D721Med (cell line): ENCODE data around the gene NCEH1.

Source experiments
- DNase-seq: peaks from one replicate; pipeline ENCODE4 v3.0.0; 2011; ENCODE audit warnings: low spot score; ENCODE audit not compliant: insufficient read length
- FAIRE-seq: peaks from 2 replicates; lab custom pipeline; 2011; peaks lifted over from hg19 to GRCh38; lab: Jason Lieb, UNC
- TF ChIP-seq, protein P1 (sequence below): IDR thresholded peaks from 2 replicates; pipeline ENCODE4 v1.5.1; 2012; ENCODE audit warnings: mild to moderate bottlenecking, control low read depth; ENCODE audit not compliant: insufficient read depth; ENCODE audit errors: missing control alignments

NCEH1 gene

DNA sequence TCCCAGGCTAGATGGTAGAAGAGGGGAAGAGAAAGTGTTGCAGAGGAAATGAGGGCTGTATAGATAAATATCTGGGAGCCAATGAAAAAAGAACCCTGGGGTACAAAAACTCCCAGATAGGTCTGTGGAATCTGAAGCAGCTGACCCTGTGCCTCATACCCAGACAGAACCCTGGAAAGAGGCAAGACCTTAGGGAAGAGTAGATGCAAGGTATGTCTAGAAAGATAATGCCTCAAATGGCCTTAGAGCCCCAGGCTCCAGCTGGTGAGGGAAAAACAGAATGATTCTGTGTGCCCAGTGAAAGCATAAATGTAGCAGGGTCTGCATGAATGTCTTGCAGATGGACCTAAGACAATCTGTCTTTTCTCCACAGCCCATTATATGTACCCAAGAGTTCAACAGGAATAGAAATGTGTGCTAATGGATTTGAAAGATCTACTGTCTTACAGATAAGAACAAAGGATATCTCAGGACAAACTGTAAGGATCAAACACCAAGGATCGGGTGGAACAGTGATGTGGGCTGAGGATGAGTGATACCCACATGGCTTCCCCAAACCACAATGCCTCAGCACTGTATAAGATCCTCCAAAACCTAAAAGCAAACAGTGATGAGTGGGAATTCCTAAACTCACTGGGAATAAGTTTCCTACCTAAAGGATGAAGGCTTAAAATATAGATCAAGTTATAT, 58.8 kb downstream of the NCEH1 start:
- FAIRE-seq = no peak
- DNase-seq = no peak
- TF ChIP-seq, protein P1, sequence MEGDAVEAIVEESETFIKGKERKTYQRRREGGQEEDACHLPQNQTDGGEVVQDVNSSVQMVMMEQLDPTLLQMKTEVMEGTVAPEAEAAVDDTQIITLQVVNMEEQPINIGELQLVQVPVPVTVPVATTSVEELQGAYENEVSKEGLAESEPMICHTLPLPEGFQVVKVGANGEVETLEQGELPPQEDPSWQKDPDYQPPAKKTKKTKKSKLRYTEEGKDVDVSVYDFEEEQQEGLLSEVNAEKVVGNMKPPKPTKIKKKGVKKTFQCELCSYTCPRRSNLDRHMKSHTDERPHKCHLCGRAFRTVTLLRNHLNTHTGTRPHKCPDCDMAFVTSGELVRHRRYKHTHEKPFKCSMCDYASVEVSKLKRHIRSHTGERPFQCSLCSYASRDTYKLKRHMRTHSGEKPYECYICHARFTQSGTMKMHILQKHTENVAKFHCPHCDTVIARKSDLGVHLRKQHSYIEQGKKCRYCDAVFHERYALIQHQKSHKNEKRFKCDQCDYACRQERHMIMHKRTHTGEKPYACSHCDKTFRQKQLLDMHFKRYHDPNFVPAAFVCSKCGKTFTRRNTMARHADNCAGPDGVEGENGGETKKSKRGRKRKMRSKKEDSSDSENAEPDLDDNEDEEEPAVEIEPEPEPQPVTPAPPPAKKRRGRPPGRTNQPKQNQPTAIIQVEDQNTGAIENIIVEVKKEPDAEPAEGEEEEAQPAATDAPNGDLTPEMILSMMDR = no peak

- TF ChIP-seq, protein P1 = no peak
- FAIRE-seq (no peak), DNase-seq (no peak)
These were observed 60.9 kb downstream of the NCEH1 start for GRCh38 chr3:172649987-172650386.

DNA sequence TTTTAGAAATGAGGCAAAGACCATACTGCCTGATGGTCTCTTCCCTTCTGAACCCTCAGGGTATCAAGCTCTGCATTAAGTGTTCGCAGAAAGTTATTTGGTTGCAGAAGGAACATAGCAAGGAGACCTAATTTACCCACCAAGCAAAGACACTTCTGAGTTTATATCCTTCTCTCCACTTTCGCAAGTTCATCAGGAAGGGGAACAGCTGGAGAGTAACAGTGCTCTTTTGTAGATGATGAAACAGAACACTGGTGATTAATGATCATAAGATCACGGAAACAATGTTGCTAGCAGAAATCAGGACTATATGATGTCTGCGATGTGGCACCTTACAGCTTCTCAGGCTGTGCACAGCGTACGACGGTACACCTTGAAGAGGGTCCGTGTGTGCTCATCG, 62.1 kb downstream of the NCEH1 start:
- TF ChIP-seq, protein P1 = no peak
- DNase-seq (no peak), FAIRE-seq (no peak)

DNA sequence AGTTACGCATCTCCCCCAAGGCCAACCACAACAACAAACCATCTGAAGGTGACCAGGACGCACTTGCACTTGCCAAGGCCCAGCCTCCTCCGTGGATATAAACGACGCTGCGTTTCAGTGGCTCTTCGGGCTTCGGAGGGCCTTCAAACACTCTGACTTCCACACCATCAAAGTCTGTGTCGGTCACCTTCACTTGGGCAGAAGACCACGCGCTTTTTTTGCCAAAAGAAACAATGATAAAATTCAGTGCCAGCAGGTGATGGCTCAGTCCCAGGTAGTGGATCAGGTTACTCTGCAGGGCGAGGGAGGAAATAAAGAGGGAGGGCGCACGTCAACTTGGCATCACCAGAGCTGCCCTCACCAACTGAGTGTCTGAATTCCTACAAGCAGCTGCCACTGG, 63.0 kb downstream of the NCEH1 start:
- no peak for DNase-seq
- no peak for FAIRE-seq

DNA sequence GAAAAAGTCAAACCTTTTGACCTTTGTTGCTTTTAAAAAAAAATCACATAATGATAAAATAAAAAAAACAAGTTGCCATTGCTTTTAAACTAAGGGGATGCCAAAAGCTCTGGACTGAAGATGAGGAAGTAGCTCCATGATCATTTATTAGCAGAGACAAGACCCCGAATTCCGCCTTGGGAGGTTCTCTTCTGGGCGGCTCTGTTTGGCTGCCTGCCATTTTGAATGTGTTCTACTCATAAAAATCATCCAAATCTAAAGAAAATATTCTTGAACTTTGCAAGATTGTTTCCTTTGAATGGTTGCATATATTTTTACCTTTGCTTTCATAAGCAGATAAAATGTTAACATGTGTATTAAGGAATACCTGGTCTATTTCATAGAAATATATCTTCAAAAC, 63.8 kb downstream of the NCEH1 start:
- DNase-seq = no peak
- TF ChIP-seq, protein P1 = no peak
- no peak for FAIRE-seq

More for the DNA sequence above, 63.0 kb downstream of the NCEH1 start:
- TF ChIP-seq, protein P1 = no peak

DNA sequence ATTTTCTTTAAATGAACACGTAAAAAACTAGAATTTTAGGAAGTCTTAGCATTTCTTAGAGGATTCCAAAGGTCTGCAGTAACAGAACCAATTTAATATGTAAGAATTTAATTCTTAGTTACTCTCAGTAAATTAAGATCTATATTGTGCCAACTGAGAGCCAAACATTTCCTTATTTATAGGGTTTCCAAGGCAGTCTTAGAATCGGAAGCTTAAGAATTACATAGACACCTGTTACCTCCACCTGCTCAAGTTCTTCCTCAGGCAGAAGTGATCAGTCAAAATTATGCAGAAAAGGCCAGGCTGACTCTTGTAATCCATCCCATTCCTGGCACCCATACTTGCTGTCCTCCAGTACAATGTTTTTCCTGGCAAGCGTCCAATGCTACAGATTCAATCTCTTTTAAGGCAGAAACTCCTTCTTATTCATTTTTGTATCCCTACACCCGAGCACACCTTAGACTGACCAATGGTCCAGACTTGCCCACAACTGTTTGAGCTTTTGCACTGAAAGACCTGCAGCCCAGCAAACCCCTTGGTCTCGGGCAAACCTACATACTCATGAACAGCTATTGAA, 64.3 kb downstream of the NCEH1 start:
- no peak for FAIRE-seq
- TF ChIP-seq, protein P1 = no peak
- DNase-seq = no peak

DNA sequence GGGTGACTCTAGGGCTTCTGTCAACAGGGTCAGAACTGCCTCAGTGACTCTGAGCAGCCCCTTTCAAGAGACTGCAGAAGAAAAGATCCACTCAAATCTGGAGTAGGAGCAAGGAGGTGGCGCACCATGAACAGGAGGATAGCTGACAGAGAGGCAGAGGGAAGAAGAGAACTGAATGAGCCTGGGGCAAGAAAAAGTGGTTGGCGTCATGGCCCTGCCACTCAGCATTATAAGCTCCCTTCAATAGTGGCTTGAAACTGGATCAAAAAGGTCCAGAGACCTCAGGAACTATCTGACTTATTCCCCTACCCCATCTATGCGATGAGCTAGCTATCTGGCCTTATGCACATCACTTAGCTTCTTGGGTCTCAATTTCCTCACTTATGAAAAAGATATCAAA, 66.6 kb downstream of the NCEH1 start:
- TF ChIP-seq, protein P1 = no peak
- DNase-seq (no peak), FAIRE-seq (no peak)
